NT2/D1 (cell line): ENCODE measurements around the gene PATL2.
A peak's percentile ranks its signal among the peaks of the same experiment; 100 is the strongest.

Source experiments
- SUZ12 ChIP-seq: IDR thresholded peaks from 2 replicates; pipeline ENCODE4 v1.6.1; 2011; ENCODE audit not compliant: insufficient read length, insufficient read depth; ENCODE audit errors: extremely low read depth
- YY1 ChIP-seq: IDR thresholded peaks from 2 replicates; pipeline ENCODE4 v1.6.1; 2011; ENCODE audit not compliant: insufficient read length, insufficient read depth
- ZNF274 ChIP-seq: IDR thresholded peaks from 2 replicates; pipeline ENCODE4 v1.6.1; 2011; ENCODE audit warnings: mild to moderate bottlenecking, low read depth, low read length

DNA sequence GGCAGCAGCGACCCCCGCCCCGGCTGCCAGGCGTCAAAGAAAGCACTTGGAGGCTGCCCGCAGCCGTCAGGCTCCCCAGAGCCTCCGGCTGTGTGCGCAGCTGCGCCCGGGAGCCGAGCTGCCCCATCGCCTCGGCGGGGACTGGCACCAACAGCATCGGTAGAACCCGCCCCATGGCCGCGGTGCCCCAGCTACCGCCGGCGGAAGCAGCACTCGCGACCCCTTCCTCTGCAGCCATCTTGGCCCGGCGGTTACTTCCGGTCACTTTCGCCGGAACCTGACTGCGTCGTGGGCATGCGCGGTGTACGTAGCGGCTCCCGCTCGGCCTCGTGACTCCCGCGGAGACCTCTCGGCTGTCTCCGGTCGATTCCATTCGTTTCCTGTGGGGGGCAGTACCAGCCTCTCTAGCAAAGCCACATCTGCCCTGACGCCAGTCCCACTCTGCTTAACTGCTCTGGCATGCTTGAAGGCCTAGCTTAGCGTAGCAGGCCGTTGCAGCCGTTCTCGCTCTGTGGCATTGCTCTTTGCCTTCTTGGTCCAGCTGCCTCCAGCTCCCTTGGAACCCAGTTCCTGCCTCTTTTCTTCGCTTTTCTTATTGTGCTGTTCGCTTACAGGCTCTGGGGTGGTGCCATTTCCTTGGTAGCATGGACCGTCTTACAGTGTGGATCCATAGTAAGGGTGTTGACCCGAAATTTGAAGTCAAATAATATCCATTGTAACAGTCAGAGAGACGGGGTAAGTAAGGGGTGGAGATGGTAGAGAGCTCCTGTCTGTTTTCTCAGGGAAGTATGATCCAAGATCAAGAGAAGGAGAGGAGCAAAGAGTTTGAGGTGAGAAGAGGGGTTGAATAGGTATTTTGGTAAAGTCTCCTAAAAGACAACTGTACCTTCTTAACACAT, 47.5 kb downstream of the PATL2 start, which contains the start of gene SPG11:
- TF ChIP-seq YY1 (peak; percentile 84), SUZ12 (no peak), ZNF274 (no peak)
